Measurements from ENCODE around the gene SLC9A7. TPM values are rescaled to one million over a fixed set of nuclear protein-coding genes. Genes with fewer than 3 reads are reported as not detected.

Gene SLC9A7
- total RNA-seq, 1 donor from 2014 or later, result 1.9 TPM

GRCh38 chrX:46777971-46778810, 19.3 kb upstream of the SLC9A7 start:
- no peaks in the 10 kb centered on the region for H3K27me3 ChIP-seq (ENCODE audit: low read depth)
- no peaks in the 10 kb centered on the region for H3K4me1 ChIP-seq
- no peaks in the 10 kb centered on the region for H3K9me3 ChIP-seq (replicated peaks)
- no peak for TF ChIP-seq CTCF (IDR thresholded peaks at IDR 0.05; ENCODE audit: borderline replicate concordance)
- DNase-seq, result no peak
- intact Hi-C loops (cut with micrococcal nuclease), result no loop called here
- H3K27ac ChIP-seq (replicated peaks), result peak overlapping the region; percentile 16
- no peak overlapping the region for H3K4me3 ChIP-seq
- no peaks in the 10 kb centered on the region for H3K36me3 ChIP-seq

- Histone ChIP-seq H3K9me3 (replicated peaks) (no peaks in the 10 kb centered on the region), H3K27ac (replicated peaks) (no peak overlapping the region)
Measured at GRCh38 chrX:46770817-46771163, 11.9 kb upstream of the SLC9A7 start.

DNA sequence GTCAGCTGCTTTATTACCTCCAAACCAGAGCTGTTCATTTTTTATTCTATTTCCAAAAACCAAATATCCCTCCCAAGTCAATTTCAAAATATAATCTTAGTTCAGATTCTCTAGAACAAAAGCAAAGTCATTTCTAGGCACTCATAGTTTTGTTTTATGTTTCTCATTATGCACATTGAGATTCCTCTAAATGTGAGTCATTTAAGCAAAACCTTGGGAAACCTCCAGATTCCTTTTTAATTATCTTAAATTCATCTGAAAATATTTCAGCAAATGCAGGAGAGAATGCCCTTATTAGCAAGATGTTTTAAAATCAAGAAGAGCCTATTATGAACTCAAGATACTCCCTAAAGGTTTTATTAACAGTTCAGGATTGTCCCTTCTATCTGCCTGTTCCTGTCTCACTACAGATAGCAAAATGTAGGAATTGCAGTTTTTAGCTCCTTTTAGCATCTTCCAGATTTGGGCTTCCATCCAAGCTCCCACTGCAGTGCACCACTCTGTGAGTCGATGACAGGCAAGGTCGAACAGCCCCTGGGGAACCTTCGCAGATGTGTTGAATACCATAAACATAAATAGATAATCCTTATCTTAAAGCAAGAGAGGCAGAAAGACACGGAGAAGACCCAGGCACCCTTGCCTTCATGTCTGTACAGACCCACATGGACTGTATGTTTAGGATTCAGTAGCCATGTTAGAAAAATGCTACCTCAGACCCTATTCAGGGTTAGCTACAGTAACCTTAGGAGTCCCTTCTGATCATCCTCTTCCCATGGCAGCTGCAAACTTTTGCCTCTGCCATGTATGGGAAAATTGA, 11.3 kb upstream of the SLC9A7 start:
- Histone ChIP-seq H3K9me3 (replicated peaks) (no peaks in the 10 kb centered on the region), H3K27me3 (ENCODE audit: low read depth) (no peaks in the 10 kb centered on the region), H3K4me3 (no peak overlapping the region), H3K36me3 (no peaks in the 10 kb centered on the region), H3K4me1 (no peaks in the 10 kb centered on the region), H3K27ac (replicated peaks) (no peak overlapping the region)
- intact Hi-C loops (cut with micrococcal nuclease), result no loop called here
- TF ChIP-seq CTCF (IDR thresholded peaks at IDR 0.05; ENCODE audit: borderline replicate concordance), result no peak
- no peak for DNase-seq

More at GRCh38 chrX:46770817-46771163, 11.9 kb upstream of the SLC9A7 start:
- no peaks in the 10 kb centered on the region for H3K27me3 ChIP-seq (ENCODE audit: low read depth)
- H3K36me3 ChIP-seq, result no peaks in the 10 kb centered on the region
- no peak for DNase-seq
- no peak overlapping the region for H3K4me3 ChIP-seq
- no peaks in the 10 kb centered on the region for H3K4me1 ChIP-seq
- no peak for TF ChIP-seq CTCF (IDR thresholded peaks at IDR 0.05; ENCODE audit: borderline replicate concordance)
- intact Hi-C loops (cut with micrococcal nuclease), result no loop called here

- Histone ChIP-seq H3K36me3 (no peaks in the 10 kb centered on the region), H3K27me3 (ENCODE audit: low read depth) (peaks cover 4% of the 10 kb centered on the region), H3K27ac (replicated peaks) (no peak overlapping the region), H3K4me1 (peaks cover 5% of the 10 kb centered on the region), H3K4me3 (no peak overlapping the region), H3K9me3 (replicated peaks) (no peaks in the 10 kb centered on the region)
- no peak for DNase-seq
- TF ChIP-seq CTCF (IDR thresholded peaks at IDR 0.05; ENCODE audit: borderline replicate concordance), result no peak
- intact Hi-C loops (cut with micrococcal nuclease), result no loop called here
Measured at GRCh38 chrX:46762963-46763362, 4.0 kb upstream of the SLC9A7 start.

- H3K4me3 ChIP-seq, result peak overlapping the region; percentile 66
- H3K36me3 ChIP-seq, result no peaks in the 10 kb centered on the region
- H3K9me3 ChIP-seq (replicated peaks), result no peaks in the 10 kb centered on the region
- no peak overlapping the region for H3K27ac ChIP-seq (replicated peaks)
- no peak for TF ChIP-seq CTCF (IDR thresholded peaks at IDR 0.05; ENCODE audit: borderline replicate concordance)
- H3K27me3 ChIP-seq (ENCODE audit: low read depth), result peaks cover 4% of the 10 kb centered on the region
- DNase-seq, result no peak
- intact Hi-C loops (cut with micrococcal nuclease), result no loop called here
- H3K4me1 ChIP-seq, result peaks cover 5% of the 10 kb centered on the region
Measured at GRCh38 chrX:46759645-46759974, 692 bp upstream of the SLC9A7 start.
